ENCODE data around the gene ALOX5. TPM values are rescaled to one million over a fixed set of nuclear protein-coding genes. Genes with fewer than 3 reads are reported as not detected.
"Not testable (repeated sequence)": the region's sequence is repeated elsewhere in the genome, so short reads cannot be mapped to it uniquely, and the experiment has no call there.

Gene ALOX5
- total RNA-seq, 1 donor from 2014 or later: 1.7 TPM

- no peak overlapping the region for H3K4me3 ChIP-seq (ENCODE audit: low read depth, low read length)
- TF ChIP-seq CTCF (conservative IDR thresholded peaks at IDR 0.05; ENCODE audit: low read depth, low read length): no peak
- DNase-seq (ENCODE audit: low read depth): no peak
Measured at GRCh38 chr10:45354261-45354660, 19.8 kb upstream of the ALOX5 start.

- no peak for TF ChIP-seq CTCF (conservative IDR thresholded peaks at IDR 0.05; ENCODE audit: low read depth, low read length)
- DNase-seq (ENCODE audit: low read depth): no peak
- no peak overlapping the region for H3K4me3 ChIP-seq (ENCODE audit: low read depth, low read length)
Measured at GRCh38 chr10:45355494-45355893, 18.5 kb upstream of the ALOX5 start.

- DNase-seq (ENCODE audit: low read depth); H3K4me3 ChIP-seq (ENCODE audit: low read depth, low read length): not testable (repeated sequence)
Measured at GRCh38 chr10:45358961-45359360, 15.1 kb upstream of the ALOX5 start.

- not testable (repeated sequence) for H3K4me3 ChIP-seq (ENCODE audit: low read depth, low read length); DNase-seq (ENCODE audit: low read depth)
Measured at GRCh38 chr10:45361983-45362799, 11.8 kb upstream of the ALOX5 start.

GRCh38 chr10:45367643-45368042, 6.4 kb upstream of the ALOX5 start:
- not testable (repeated sequence) for DNase-seq (ENCODE audit: low read depth)

GRCh38 chr10:45368181-45368580, 5.8 kb upstream of the ALOX5 start:
- no peak for TF ChIP-seq CTCF (conservative IDR thresholded peaks at IDR 0.05; ENCODE audit: low read depth, low read length)
- H3K4me3 ChIP-seq (ENCODE audit: low read depth, low read length): no peak overlapping the region
- no peak for DNase-seq (ENCODE audit: low read depth)

More at GRCh38 chr10:45367643-45368042, 6.4 kb upstream of the ALOX5 start:
- not testable (repeated sequence) for H3K4me3 ChIP-seq (ENCODE audit: low read depth, low read length)

- TF ChIP-seq CTCF (conservative IDR thresholded peaks at IDR 0.05; ENCODE audit: low read depth, low read length): no peak
- DNase-seq (ENCODE audit: low read depth): no peak
- H3K4me3 ChIP-seq (ENCODE audit: low read depth, low read length): no peak overlapping the region
Measured at GRCh38 chr10:45370202-45370955, 3.6 kb upstream of the ALOX5 start.

- H3K4me3 ChIP-seq (ENCODE audit: low read depth, low read length): no peak overlapping the region
- no peak for DNase-seq (ENCODE audit: low read depth)
- TF ChIP-seq CTCF (conservative IDR thresholded peaks at IDR 0.05; ENCODE audit: low read depth, low read length): no peak
Measured at GRCh38 chr10:45371560-45371959, 2.5 kb upstream of the ALOX5 start.

Data from epithelial cell of proximal tubule (primary cell).